ENCODE measurements around the gene TMX1.

Gene TMX1, protein sequence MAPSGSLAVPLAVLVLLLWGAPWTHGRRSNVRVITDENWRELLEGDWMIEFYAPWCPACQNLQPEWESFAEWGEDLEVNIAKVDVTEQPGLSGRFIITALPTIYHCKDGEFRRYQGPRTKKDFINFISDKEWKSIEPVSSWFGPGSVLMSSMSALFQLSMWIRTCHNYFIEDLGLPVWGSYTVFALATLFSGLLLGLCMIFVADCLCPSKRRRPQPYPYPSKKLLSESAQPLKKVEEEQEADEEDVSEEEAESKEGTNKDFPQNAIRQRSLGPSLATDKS

GRCh38 chr14:51239813-51240803, at the start of gene TMX1:
TSS of gene TMX1 (plus strand) at chr14:51240247. CDS start at chr14:51240293, 46 bp downstream.
- no peaks in the 10 kb centered on the region for H3K36me3 ChIP-seq (ENCODE audit: control insufficient read depth, insufficient read depth, low read length)
- H3K27me3 ChIP-seq (ENCODE audit: control insufficient read depth, insufficient read depth, low read length), result no peaks in the 10 kb centered on the region
- no peaks in the 10 kb centered on the region for H3K4me1 ChIP-seq (ENCODE audit: control insufficient read depth, insufficient read depth, low read length)
- peak within 1 kb of the TSS; percentile 77 for H3K27ac ChIP-seq (ENCODE audit: low read depth, low read length)
- H3K4me3 ChIP-seq (ENCODE audit: low read length), result peak within 1 kb of the TSS; percentile 95
- peak within 1 kb of the TSS; percentile 94 for H3K9ac ChIP-seq (ENCODE audit: low read length)

GRCh38 chr14:51201890-51202289, 38.2 kb upstream of the TMX1 start:
- no peaks in the 10 kb centered on the region for H3K36me3 ChIP-seq (ENCODE audit: control insufficient read depth, insufficient read depth, low read length)
- H3K27me3 ChIP-seq (ENCODE audit: control insufficient read depth, insufficient read depth, low read length), result no peaks in the 10 kb centered on the region
- no peak overlapping the region for H3K9ac ChIP-seq (ENCODE audit: low read length)
- H3K4me3 ChIP-seq (ENCODE audit: low read length), result no peak overlapping the region
- no peak overlapping the region for H3K27ac ChIP-seq (ENCODE audit: low read depth, low read length)
- H3K4me1 ChIP-seq (ENCODE audit: control insufficient read depth, insufficient read depth, low read length), result no peaks in the 10 kb centered on the region

GRCh38 chr14:51202914-51203665, 37.0 kb upstream of the TMX1 start:
- no peak overlapping the region for H3K9ac ChIP-seq (ENCODE audit: low read length)
- H3K36me3 ChIP-seq (ENCODE audit: control insufficient read depth, insufficient read depth, low read length), result no peaks in the 10 kb centered on the region
- no peak overlapping the region for H3K27ac ChIP-seq (ENCODE audit: low read depth, low read length)
- H3K4me3 ChIP-seq (ENCODE audit: low read length), result no peak overlapping the region
- H3K27me3 ChIP-seq (ENCODE audit: control insufficient read depth, insufficient read depth, low read length), result no peaks in the 10 kb centered on the region
- no peaks in the 10 kb centered on the region for H3K4me1 ChIP-seq (ENCODE audit: control insufficient read depth, insufficient read depth, low read length)

DNA sequence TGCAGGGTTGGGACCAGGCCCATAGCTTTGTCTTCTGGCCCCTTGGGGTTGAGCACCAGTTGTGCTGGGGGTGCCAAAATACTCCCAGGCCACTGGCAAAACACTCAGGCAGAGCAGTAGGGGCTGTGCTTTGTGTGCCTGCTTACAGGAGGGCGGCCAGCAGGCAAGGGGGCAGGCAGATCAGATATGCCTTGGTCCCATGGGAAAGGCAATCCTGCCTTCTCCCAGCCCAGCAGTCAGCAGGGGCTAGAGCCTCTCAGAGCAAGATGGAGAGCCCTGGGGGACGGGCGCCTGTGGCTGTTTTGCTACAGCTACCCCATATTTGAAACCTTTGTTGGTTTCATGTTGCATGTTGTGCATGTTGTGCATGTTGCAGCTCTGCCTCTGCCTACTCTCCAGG, 36.2 kb upstream of the TMX1 start:
- no peaks in the 10 kb centered on the region for H3K36me3 ChIP-seq (ENCODE audit: control insufficient read depth, insufficient read depth, low read length)
- H3K4me1 ChIP-seq (ENCODE audit: control insufficient read depth, insufficient read depth, low read length), result no peaks in the 10 kb centered on the region
- H3K27me3 ChIP-seq (ENCODE audit: control insufficient read depth, insufficient read depth, low read length), result no peaks in the 10 kb centered on the region
- no peak overlapping the region for H3K9ac ChIP-seq (ENCODE audit: low read length)
- H3K4me3 ChIP-seq (ENCODE audit: low read length), result no peak overlapping the region
- H3K27ac ChIP-seq (ENCODE audit: low read depth, low read length), result no peak overlapping the region

- Histone ChIP-seq H3K36me3 (ENCODE audit: control insufficient read depth, insufficient read depth, low read length) (no peaks in the 10 kb centered on the region), H3K4me1 (ENCODE audit: control insufficient read depth, insufficient read depth, low read length) (no peaks in the 10 kb centered on the region), H3K4me3 (ENCODE audit: low read length) (no peak overlapping the region), H3K9ac (ENCODE audit: low read length) (no peak overlapping the region), H3K27ac (ENCODE audit: low read depth, low read length) (no peak overlapping the region), H3K27me3 (ENCODE audit: control insufficient read depth, insufficient read depth, low read length) (no peaks in the 10 kb centered on the region)
Observed at GRCh38 chr14:51205486-51205885, 34.6 kb upstream of the TMX1 start.

DNA sequence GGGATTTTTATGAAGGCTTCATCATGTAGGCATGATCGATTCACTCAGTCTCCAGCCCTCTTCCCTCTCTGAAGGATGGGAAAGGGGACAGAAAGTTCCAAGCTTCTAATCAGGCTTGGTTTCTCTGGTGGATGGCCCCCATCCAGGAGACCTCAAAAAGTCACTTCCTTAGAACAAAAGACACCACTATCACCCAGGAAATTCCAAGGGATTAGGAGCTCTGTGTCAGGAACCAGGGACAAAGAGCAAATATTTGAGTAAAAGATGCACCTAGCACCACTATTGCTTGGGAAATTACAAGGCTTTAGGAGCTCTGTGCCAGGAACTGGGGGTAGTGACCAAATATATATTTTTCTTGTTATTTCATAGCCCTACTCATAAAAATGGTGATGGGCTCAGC, 33.6 kb upstream of the TMX1 start:
- Histone ChIP-seq H3K4me3 (ENCODE audit: low read length) (no peak overlapping the region), H3K4me1 (ENCODE audit: control insufficient read depth, insufficient read depth, low read length) (no peaks in the 10 kb centered on the region), H3K27me3 (ENCODE audit: control insufficient read depth, insufficient read depth, low read length) (no peaks in the 10 kb centered on the region), H3K27ac (ENCODE audit: low read depth, low read length) (no peak overlapping the region), H3K36me3 (ENCODE audit: control insufficient read depth, insufficient read depth, low read length) (no peaks in the 10 kb centered on the region), H3K9ac (ENCODE audit: low read length) (no peak overlapping the region)

- Histone ChIP-seq H3K36me3 (ENCODE audit: control insufficient read depth, insufficient read depth, low read length) (no peaks in the 10 kb centered on the region), H3K4me3 (ENCODE audit: low read length) (no peak overlapping the region), H3K27ac (ENCODE audit: low read depth, low read length) (no peak overlapping the region)
Observed at GRCh38 chr14:51207621-51208020, 32.4 kb upstream of the TMX1 start.

GRCh38 chr14:51208982-51209381, 31.1 kb upstream of the TMX1 start:
- Histone ChIP-seq H3K36me3 (ENCODE audit: control insufficient read depth, insufficient read depth, low read length) (no peaks in the 10 kb centered on the region), H3K27me3 (ENCODE audit: control insufficient read depth, insufficient read depth, low read length) (no peaks in the 10 kb centered on the region), H3K9ac (ENCODE audit: low read length) (no peak overlapping the region), H3K4me1 (ENCODE audit: control insufficient read depth, insufficient read depth, low read length) (no peaks in the 10 kb centered on the region), H3K27ac (ENCODE audit: low read depth, low read length) (no peak overlapping the region), H3K4me3 (ENCODE audit: low read length) (no peak overlapping the region)

More at GRCh38 chr14:51207621-51208020, 32.4 kb upstream of the TMX1 start:
- Histone ChIP-seq H3K4me1 (ENCODE audit: control insufficient read depth, insufficient read depth, low read length) (no peaks in the 10 kb centered on the region), H3K9ac (ENCODE audit: low read length) (no peak overlapping the region), H3K27me3 (ENCODE audit: control insufficient read depth, insufficient read depth, low read length) (no peaks in the 10 kb centered on the region)

DNA sequence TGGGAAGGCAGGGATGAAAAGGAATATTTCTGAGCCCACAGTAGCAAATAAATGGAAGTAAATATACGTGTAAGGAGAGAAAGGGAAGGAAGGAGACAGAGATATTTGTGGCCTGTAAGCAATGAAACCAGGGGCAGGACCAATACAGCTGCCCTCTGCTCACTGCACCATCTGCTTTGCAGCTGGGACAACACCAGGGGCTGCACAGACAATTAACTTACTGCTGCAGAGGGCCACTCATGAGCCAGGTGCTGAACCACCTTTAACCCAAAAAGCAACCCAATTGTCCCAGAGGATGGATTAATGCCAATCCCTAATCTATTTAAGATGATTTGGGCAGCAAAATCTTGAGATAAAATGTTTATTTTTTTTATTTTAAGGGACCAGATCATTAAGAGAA, 30.6 kb upstream of the TMX1 start:
- Histone ChIP-seq H3K27ac (ENCODE audit: low read depth, low read length) (no peak overlapping the region), H3K36me3 (ENCODE audit: control insufficient read depth, insufficient read depth, low read length) (no peaks in the 10 kb centered on the region), H3K27me3 (ENCODE audit: control insufficient read depth, insufficient read depth, low read length) (no peaks in the 10 kb centered on the region), H3K9ac (ENCODE audit: low read length) (no peak overlapping the region), H3K4me1 (ENCODE audit: control insufficient read depth, insufficient read depth, low read length) (no peaks in the 10 kb centered on the region), H3K4me3 (ENCODE audit: low read length) (no peak overlapping the region)

DNA sequence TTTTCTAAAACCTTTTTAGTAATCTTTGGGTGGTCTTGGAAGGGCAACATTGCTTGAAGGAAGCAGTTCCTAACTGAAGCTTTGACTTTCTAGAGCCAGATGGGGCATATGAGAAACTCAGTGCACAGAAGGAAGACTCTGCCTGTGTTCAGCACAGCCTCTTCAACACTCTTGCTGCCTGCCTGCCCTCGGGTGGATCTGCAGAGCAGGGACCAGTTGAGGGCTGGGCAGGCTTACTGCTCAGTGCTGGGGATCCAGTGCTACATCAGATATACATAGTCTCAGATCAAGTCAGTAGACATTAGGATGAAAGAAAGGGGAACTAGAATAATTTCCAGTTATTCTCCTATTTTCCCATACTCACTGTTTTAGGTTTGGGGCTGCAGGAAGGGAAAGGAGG, 29.5 kb upstream of the TMX1 start:
- H3K36me3 ChIP-seq (ENCODE audit: control insufficient read depth, insufficient read depth, low read length), result no peaks in the 10 kb centered on the region
- H3K4me1 ChIP-seq (ENCODE audit: control insufficient read depth, insufficient read depth, low read length), result no peaks in the 10 kb centered on the region
- no peak overlapping the region for H3K4me3 ChIP-seq (ENCODE audit: low read length)
- no peak overlapping the region for H3K27ac ChIP-seq (ENCODE audit: low read depth, low read length)
- no peak overlapping the region for H3K9ac ChIP-seq (ENCODE audit: low read length)
- no peaks in the 10 kb centered on the region for H3K27me3 ChIP-seq (ENCODE audit: control insufficient read depth, insufficient read depth, low read length)

GRCh38 chr14:51211149-51211548, 28.9 kb upstream of the TMX1 start:
- Histone ChIP-seq H3K27ac (ENCODE audit: low read depth, low read length) (no peak overlapping the region), H3K27me3 (ENCODE audit: control insufficient read depth, insufficient read depth, low read length) (no peaks in the 10 kb centered on the region), H3K9ac (ENCODE audit: low read length) (no peak overlapping the region), H3K36me3 (ENCODE audit: control insufficient read depth, insufficient read depth, low read length) (no peaks in the 10 kb centered on the region), H3K4me3 (ENCODE audit: low read length) (no peak overlapping the region), H3K4me1 (ENCODE audit: control insufficient read depth, insufficient read depth, low read length) (no peaks in the 10 kb centered on the region)

- Histone ChIP-seq H3K27me3 (ENCODE audit: control insufficient read depth, insufficient read depth, low read length) (no peaks in the 10 kb centered on the region), H3K4me3 (ENCODE audit: low read length) (no peak overlapping the region), H3K9ac (ENCODE audit: low read length) (no peak overlapping the region), H3K27ac (ENCODE audit: low read depth, low read length) (no peak overlapping the region), H3K4me1 (ENCODE audit: control insufficient read depth, insufficient read depth, low read length) (no peaks in the 10 kb centered on the region), H3K36me3 (ENCODE audit: control insufficient read depth, insufficient read depth, low read length) (no peaks in the 10 kb centered on the region)
Observed at GRCh38 chr14:51216602-51217001, 23.4 kb upstream of the TMX1 start.
